Lower lobe of right lung (tissue), 2 donors: Measurements from ENCODE around the gene SORCS2. TPM values are rescaled to one million over a fixed set of nuclear protein-coding genes. Genes with fewer than 3 reads are reported as not detected.

Experiments
- ATAC-seq, 2 donors: fragments of 200-7000 bp; cut with Tn5 transposase; one replicate each; pipeline ENCODE4 v1.9.1; 2020 to 2022; ENCODE audit warnings: mild to moderate bottlenecking in 2 of 2, moderate library complexity in 2 of 2
- DNase-seq: peaks from one replicate; pipeline ENCODE4 v3.0.0-alpha.2; 2020
- H3K27ac ChIP-seq: fragments of 200-600 bp; one replicate; pipeline ENCODE4 v1.8.0; 2022
- H3K27me3 ChIP-seq: fragments of 200-600 bp; one replicate; pipeline ENCODE4 v1.8.0; 2022; ENCODE audit warnings: low read depth
- H3K36me3 ChIP-seq: fragments of 200-600 bp; one replicate; pipeline ENCODE4 v1.8.0; 2022; ENCODE audit warnings: mild to moderate bottlenecking
- H3K4me1 ChIP-seq: fragments of 200-600 bp; one replicate; pipeline ENCODE4 v1.8.0; 2022
- H3K4me3 ChIP-seq: fragments of 200-600 bp; one replicate; pipeline ENCODE4 v1.8.0; 2022; ENCODE audit warnings: mild to moderate bottlenecking
- H3K9me3 ChIP-seq: fragments of 200-600 bp; one replicate; pipeline ENCODE4 v1.8.0; 2022
- intact Hi-C: fragments of 100-400 bp; cut with DNase I; formaldehyde crosslinking; loops from one replicate; pipeline ENCODE4 v1.11.0; 2022
- total RNA-seq: library from RNA; stranded (reverse); fragmentation: NEBNext Ultra II Directional; extraction: Animal tissue kit (Norgen Biotek cat#: 25700); gene quantifications from one replicate; pipeline ENCODE4 v1.2.1, GENCODE V29; 2021
- TF ChIP-seq, protein P1 (sequence below): fragments of 200-600 bp; IDR thresholded peaks from one replicate; pipeline ENCODE4 v1.8.0; 2022; ENCODE audit warnings: antibody characterized with exemption, mild to moderate bottlenecking
- donor health status: DM: no; HTN: yes; CAD: no; lungs with severe emphysema.

The SORCS2 gene
- total RNA-seq, 1 donor from 2014 or later, result 5.8 TPM

DNA sequence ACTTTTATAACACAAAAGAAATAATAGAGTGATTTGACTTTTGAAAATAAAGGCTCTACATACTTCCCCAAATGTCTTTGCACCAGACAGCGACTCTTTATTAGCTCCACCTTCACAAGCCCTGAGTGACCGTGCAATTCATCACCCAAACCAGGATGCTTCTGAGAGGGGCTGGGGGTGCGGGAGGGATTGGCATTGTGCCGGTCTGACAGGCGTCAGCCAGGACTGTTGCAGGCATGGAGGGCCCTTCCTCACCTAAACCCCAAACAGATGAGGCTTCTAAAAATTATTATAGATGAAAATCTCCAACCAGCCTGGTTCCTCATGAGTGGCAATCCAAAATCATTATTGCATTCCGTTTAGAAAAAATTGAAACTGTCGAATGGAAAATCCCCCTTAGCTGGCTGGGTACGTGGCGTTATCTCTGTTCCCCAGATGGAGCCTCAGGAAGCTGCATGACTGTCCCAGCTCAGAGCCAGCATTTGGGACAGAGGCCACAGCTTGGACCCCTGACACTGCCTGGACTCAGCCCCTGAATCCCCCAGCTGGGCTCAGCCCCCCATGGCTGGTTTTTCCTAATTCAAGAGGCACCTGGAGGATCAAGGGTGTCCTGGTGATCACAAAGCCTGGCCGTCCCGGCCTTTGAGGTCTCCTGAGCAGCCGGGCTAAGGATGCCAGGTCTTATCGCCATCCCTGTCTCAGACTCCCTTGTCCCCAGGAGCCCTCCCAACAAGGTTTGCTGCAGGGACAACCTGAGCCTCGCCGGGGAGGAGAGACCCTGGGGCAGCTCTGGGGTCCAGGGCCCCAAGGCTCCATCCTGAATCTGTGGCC is 60.4 kb downstream of the SORCS2 start:
- DNase-seq (no peak), ATAC-seq (no peak)
- H3K27me3 ChIP-seq, result no peaks in the 10 kb centered on the region
- no peak overlapping the region for H3K27ac ChIP-seq
- TF ChIP-seq, protein P1, sequence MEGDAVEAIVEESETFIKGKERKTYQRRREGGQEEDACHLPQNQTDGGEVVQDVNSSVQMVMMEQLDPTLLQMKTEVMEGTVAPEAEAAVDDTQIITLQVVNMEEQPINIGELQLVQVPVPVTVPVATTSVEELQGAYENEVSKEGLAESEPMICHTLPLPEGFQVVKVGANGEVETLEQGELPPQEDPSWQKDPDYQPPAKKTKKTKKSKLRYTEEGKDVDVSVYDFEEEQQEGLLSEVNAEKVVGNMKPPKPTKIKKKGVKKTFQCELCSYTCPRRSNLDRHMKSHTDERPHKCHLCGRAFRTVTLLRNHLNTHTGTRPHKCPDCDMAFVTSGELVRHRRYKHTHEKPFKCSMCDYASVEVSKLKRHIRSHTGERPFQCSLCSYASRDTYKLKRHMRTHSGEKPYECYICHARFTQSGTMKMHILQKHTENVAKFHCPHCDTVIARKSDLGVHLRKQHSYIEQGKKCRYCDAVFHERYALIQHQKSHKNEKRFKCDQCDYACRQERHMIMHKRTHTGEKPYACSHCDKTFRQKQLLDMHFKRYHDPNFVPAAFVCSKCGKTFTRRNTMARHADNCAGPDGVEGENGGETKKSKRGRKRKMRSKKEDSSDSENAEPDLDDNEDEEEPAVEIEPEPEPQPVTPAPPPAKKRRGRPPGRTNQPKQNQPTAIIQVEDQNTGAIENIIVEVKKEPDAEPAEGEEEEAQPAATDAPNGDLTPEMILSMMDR, result no peak
- no peak overlapping the region for H3K4me3 ChIP-seq
- H3K9me3 ChIP-seq, result no peaks in the 10 kb centered on the region
- H3K4me1 ChIP-seq, result no peaks in the 10 kb centered on the region
- intact Hi-C loops, result no loop called here
- no peaks in the 10 kb centered on the region for H3K36me3 ChIP-seq

DNA sequence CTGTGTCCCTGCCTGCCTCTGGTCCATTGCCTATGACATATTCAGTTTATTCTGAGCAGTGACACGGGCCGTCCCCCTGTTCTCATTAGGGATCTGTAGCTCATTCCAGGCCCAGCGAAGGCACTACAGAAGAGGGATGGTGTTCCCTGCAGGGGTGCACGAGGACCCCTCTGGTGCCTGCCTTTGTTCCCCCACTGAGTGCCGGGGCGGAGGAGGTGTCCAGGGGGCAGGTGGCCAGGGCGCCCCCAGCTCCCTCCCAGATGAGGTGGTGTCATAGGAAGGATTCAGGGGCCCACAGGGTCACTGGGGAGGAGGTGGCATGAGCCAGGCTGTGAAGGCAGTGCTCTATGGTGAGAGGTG is 61.0 kb downstream of the SORCS2 start:
- no peaks in the 10 kb centered on the region for H3K9me3 ChIP-seq
- no peaks in the 10 kb centered on the region for H3K36me3 ChIP-seq
- no peaks in the 10 kb centered on the region for H3K4me1 ChIP-seq
- TF ChIP-seq, protein P1, result no peak
- DNase-seq, result no peak
- H3K27ac ChIP-seq, result no peak overlapping the region
- ATAC-seq, result no peak
- no peaks in the 10 kb centered on the region for H3K27me3 ChIP-seq
- no peak overlapping the region for H3K4me3 ChIP-seq
- intact Hi-C loops, result no loop called here

DNA sequence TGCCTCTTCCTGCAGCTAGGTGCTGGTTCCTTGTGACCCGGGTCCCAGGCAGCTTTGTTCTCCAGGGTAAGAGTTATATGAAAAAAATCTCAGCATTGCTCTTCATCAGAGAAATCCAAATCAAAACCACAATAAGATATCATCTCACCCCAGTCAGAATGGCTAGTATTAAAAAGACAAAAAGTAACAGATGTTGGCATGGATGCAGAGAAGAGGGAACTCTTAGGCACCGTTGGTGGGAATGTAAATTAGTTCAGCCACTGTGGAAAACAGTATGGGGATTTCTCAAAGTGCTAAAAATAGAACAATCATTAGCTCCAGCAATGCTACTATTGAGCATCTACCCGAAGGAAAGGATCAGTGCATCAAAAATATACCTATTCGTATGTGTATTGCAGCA is 61.5 kb downstream of the SORCS2 start:
- no peaks in the 10 kb centered on the region for H3K27me3 ChIP-seq
- DNase-seq (no peak), ATAC-seq (no peak)
- H3K27ac ChIP-seq, result no peak overlapping the region
- no peak overlapping the region for H3K4me3 ChIP-seq
- TF ChIP-seq, protein P1, result no peak
- intact Hi-C loops, result no loop called here
- H3K4me1 ChIP-seq, result no peaks in the 10 kb centered on the region
- H3K9me3 ChIP-seq, result no peaks in the 10 kb centered on the region
- no peaks in the 10 kb centered on the region for H3K36me3 ChIP-seq

DNA sequence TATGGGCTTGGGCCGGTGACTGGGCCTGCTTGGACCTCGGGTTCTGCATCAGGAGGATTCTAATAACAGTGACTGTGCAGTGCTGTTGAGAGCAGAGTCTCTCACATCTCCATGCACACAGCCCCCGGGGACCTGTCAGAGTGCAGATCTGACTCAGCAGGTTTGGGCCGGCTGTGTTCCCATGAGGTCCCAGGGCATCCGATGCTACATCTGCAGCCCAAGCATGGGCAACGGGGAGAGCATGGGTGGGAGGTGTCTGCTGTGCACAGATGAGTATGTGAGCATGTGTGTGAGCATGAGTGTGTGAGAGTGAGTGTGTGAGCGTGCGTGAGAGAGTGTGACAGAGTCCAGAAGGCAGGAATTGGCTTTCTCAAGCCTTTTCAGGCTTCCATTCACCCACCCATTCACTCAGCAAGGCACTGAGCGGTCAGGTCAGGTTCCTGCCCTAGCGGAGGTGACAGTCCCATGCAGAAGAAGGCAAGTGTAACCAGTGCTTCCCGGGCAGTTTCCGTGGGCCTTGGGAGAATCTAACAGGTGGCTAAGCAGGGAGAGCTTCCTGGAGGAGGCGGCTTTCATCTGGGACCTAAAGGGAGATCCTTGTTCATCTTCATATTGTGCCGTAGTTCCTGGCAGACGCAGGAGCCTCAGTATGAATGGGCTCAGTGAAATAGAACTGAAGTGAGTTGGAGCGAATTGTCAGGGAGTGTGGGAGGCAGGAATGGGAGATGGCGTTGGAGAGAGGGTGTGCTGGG is 62.6 kb downstream of the SORCS2 start:
- intact Hi-C loops, result no loop called here
- H3K36me3 ChIP-seq, result no peaks in the 10 kb centered on the region
- TF ChIP-seq, protein P1, result no peak
- no peak for DNase-seq
- no peak for ATAC-seq
- H3K27me3 ChIP-seq, result peaks cover under 1% of the 10 kb centered on the region
- H3K27ac ChIP-seq, result no peak overlapping the region
- H3K4me1 ChIP-seq, result no peaks in the 10 kb centered on the region
- no peak overlapping the region for H3K4me3 ChIP-seq
- H3K9me3 ChIP-seq, result no peaks in the 10 kb centered on the region

DNA sequence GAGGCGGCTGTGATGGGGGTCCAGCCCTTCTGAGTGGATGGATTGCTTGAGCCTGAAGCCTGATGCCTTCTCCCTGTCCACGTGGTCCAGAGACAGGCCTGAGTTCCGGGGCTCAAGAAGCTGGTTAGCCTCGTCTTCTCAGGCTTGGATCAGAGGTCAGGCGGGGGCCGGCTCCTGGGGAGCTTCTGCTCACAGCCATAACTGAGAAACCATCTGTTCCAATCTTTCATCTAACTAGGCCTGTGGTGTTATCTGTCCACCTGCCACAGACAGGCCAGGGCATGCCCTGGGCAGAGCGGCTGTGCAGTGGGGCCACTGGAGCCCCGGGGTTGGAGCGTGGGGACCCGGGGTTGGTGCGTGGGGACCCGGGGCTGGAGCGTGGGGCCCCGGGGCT is 63.1 kb downstream of the SORCS2 start:
- intact Hi-C loops, result no loop called here
- H3K9me3 ChIP-seq, result no peaks in the 10 kb centered on the region
- TF ChIP-seq, protein P1, result no peak
- peaks cover 6% of the 10 kb centered on the region for H3K27me3 ChIP-seq
- H3K27ac ChIP-seq, result no peak overlapping the region
- DNase-seq (no peak), ATAC-seq (no peak)
- H3K4me1 ChIP-seq, result no peaks in the 10 kb centered on the region
- H3K4me3 ChIP-seq, result no peak overlapping the region
- no peaks in the 10 kb centered on the region for H3K36me3 ChIP-seq
